Choroid plexus epithelial cell (primary cell): ENCODE data around the gene IPO9.

Experiments used
- DNase-seq: peaks from one replicate; pipeline ENCODE4 v3.0.0-alpha.2; 2010; ENCODE audit warnings: low read depth
- H3K4me3 ChIP-seq: 2 replicates; pipeline ENCODE4 v1.5.1; 2011; ENCODE audit warnings: low read depth, mild to moderate bottlenecking, control low read depth, low read length, moderate library complexity
- TF ChIP-seq, protein P1 (sequence below): conservative IDR thresholded peaks from 2 replicates; pipeline ENCODE4 v1.5.1; 2011; ENCODE audit warnings: low read depth, mild to moderate bottlenecking, control low read depth, inconsistent platforms, low read length, moderate library complexity

Gene IPO9

DNA sequence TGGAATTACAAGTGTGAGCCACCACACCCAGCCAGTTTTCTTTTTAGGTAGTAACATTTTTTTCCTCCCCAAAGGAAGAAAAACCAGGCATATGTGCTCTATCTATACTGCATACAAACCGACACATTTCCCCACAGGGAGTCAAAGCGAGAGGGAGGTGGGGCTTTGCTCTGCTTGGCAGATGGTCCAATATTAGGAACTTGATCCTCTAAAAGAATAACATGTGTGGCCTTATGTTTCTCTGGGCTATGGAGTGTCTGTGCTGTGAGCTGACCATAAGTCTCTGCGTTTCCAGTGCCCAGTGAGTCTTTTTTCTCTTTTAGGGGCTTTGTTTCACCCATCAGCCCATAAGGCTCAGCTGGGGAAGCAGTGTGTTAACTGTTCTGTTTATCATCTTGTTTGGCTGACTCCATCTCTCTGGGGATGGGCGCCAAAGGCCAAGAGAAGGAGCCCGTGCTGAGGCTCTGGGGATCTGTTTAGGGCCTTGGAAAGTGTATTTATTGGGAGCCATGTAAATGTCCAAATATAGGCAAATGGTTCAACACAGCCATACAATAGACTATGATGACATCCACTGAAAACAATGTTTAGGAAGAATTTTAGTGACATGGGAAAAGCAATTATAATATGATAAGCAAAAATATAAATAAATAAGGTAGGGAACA, 97.2 kb downstream of the IPO9 start:
- TF ChIP-seq, protein P1, sequence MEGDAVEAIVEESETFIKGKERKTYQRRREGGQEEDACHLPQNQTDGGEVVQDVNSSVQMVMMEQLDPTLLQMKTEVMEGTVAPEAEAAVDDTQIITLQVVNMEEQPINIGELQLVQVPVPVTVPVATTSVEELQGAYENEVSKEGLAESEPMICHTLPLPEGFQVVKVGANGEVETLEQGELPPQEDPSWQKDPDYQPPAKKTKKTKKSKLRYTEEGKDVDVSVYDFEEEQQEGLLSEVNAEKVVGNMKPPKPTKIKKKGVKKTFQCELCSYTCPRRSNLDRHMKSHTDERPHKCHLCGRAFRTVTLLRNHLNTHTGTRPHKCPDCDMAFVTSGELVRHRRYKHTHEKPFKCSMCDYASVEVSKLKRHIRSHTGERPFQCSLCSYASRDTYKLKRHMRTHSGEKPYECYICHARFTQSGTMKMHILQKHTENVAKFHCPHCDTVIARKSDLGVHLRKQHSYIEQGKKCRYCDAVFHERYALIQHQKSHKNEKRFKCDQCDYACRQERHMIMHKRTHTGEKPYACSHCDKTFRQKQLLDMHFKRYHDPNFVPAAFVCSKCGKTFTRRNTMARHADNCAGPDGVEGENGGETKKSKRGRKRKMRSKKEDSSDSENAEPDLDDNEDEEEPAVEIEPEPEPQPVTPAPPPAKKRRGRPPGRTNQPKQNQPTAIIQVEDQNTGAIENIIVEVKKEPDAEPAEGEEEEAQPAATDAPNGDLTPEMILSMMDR = no peak
- peak; percentile 80 for DNase-seq
- no peak overlapping the region for H3K4me3 ChIP-seq

DNA sequence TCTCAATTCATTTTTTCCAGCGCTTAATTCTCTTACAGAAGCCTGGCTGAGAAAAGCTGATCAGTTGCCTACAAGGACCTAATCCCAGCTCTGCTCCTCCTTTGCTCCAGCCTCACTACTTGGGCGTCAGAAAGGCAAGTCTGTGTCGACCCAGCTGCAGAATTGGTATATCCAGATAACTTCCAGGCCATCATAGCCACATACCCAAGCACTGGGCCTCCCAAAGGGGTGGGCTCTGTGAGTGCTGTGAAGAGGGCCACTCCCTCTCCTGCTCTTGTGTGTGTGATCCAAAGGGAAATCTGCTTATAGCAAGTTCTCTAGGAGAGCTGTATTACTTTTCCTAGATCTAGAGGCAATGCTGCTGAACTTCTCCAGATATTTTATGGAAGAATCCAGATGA, 99.3 kb downstream of the IPO9 start:
- TF ChIP-seq, protein P1 = no peak
- no peak overlapping the region for H3K4me3 ChIP-seq
- no peak for DNase-seq

DNA sequence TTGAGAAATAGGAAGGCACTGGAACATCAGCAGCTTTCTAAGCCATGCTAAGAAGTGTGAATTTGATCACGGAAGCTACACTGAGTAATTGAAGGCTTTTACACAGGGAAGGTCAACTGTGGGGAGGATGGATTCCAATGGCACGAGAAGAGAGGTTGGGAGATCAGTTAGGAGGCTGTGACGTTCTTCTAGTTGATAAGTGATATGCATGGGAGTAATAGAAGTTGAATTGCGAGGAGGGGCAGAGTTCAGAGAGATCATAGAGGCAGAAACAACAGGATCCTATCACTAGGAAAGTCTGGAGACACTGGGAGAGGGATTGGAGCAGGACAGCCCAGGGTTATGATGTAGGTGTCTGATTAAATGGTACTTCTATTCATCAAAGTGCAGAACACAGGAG, 101.2 kb downstream of the IPO9 start:
- TF ChIP-seq, protein P1 = no peak
- no peak for DNase-seq
- no peak overlapping the region for H3K4me3 ChIP-seq

DNA sequence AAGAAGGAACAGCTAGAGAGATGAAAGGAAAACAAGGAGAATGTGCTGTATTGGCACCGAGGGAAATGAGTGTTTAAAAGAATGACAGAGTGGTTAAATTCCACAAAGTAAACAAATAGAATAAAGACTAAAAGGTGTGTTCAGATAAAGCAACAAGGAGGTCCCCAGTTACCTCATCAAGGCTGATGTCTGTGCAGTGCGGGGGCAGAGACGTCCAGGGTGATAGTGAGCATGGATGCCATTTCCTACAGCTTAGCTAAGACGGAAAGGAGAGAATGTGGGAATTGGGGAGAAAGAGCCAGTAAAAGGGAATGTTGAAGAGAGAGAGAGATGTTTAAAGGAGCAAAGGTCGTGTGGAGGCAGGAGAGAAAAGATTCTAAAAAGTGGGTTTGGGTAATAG, 101.8 kb downstream of the IPO9 start:
- no peak for DNase-seq
- TF ChIP-seq, protein P1 = no peak
- H3K4me3 ChIP-seq = no peak overlapping the region
